ENCODE data around the gene COMMD7. TPM values are rescaled to one million over a fixed set of nuclear protein-coding genes. Genes with fewer than 3 reads are reported as not detected.

The COMMD7 gene
- total and polyA plus RNA-seq, 7 donors = 15.9 to 55.4 (median 41.0) TPM

DNA sequence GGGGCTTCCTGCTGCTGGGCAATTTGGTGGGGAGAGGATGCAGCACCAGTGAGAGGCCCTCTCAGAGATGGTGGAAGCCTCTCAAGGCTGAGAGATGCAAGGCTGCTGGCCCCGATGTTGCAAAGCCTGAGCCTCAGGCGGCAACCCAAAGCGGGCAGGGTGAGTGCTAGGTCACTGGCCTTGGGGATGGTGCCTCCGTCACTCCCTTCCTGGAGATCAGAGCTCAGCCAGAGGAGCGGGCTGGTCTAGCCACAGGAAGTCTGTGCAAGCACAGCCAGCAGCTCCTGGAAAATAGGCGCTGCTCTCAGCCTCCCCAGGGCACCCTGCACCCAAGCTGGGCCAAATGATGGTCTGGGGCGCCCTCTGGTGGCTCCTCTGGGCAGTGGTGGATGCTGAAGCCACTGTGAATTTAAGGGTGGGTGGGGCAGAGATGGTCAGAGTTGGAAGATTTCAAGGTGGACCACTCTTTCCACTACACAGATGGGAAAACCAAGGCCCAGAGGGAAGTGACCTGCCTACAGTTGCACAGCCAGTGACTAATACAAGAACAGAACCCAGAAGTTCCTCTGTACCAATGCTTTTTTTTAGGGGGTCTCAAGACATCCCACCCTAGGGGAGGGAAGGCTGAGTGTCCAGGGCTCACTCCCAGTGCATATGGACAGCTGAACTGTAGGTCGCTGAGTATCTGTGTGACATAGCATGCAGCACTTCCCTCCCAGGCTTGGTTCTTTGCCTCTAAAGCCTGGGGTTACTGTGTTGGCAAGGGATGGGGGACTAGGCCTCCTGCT lies 90.3 kb downstream of the COMMD7 start:
- WGBS, 3 donors = 1 to 9% (median 6%) methylated on average over 8 of the region's 8 CpGs
- DNase-seq = peak; percentile 80 to 89
- no peaks in the 10 kb centered on the region for H3K36me3 ChIP-seq (ENCODE audit: insufficient read depth in 1 of 2, low read depth in 1 of 2)
- H3K27me3 ChIP-seq (ENCODE audit: insufficient read depth in 3 of 3, low read length in 2 of 3) = no peaks in the 10 kb centered on the region
- no peaks in the 10 kb centered on the region for H3K9me3 ChIP-seq
- intact Hi-C loops (cut with DNase I) = loop anchor here (1.0 to 5.0 kb wide), 3 partner anchors 132 to 801 kb away; no protein-coding TSS in a partner anchor
- no peak overlapping the region for H3K4me3 ChIP-seq
- H3K27ac ChIP-seq = no peak overlapping the region
- H3K4me1 ChIP-seq = no peaks in the 10 kb centered on the region
- TF ChIP-seq, protein P1, sequence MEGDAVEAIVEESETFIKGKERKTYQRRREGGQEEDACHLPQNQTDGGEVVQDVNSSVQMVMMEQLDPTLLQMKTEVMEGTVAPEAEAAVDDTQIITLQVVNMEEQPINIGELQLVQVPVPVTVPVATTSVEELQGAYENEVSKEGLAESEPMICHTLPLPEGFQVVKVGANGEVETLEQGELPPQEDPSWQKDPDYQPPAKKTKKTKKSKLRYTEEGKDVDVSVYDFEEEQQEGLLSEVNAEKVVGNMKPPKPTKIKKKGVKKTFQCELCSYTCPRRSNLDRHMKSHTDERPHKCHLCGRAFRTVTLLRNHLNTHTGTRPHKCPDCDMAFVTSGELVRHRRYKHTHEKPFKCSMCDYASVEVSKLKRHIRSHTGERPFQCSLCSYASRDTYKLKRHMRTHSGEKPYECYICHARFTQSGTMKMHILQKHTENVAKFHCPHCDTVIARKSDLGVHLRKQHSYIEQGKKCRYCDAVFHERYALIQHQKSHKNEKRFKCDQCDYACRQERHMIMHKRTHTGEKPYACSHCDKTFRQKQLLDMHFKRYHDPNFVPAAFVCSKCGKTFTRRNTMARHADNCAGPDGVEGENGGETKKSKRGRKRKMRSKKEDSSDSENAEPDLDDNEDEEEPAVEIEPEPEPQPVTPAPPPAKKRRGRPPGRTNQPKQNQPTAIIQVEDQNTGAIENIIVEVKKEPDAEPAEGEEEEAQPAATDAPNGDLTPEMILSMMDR (IDR thresholded peaks at IDR 0.05) = peak; percentile 94
- peak; percentile 90 to 97 (median 96) for ATAC-seq

Other genes starting within 250 kb of the COMMD7 start
- gene NOL4L, start 158.1 kb downstream of the COMMD7 start, total RNA-seq = 1 to 10 TPM; 1.3 to 2.7 (median 2.3) TPM
- under 1 TPM; 0.61 to 0.89 (median 0.72) TPM for gene NOL4L, start 158.1 kb downstream of the COMMD7 start, polyA plus RNA-seq
- under 1 TPM in 1 of 4 donors, not detected in 3; 0.04 TPM for gene C20orf203, start 69.5 kb downstream of the COMMD7 start, total RNA-seq
- gene C20orf203, start 69.5 kb downstream of the COMMD7 start, polyA plus RNA-seq = not detected
- under 1 TPM; 0.08 to 0.64 (median 0.24) TPM for gene DNMT3B, start 18.9 kb upstream of the COMMD7 start, total RNA-seq
- gene DNMT3B, start 18.9 kb upstream of the COMMD7 start, polyA plus RNA-seq = under 1 TPM; 0.14 to 0.19 (median 0.17) TPM
- 10 to 100 TPM; 34.8 to 62.9 (median 54.7) TPM for gene MAPRE1, start 76.5 kb upstream of the COMMD7 start, total RNA-seq
- gene MAPRE1, start 76.5 kb upstream of the COMMD7 start, polyA plus RNA-seq = 10 to 100 TPM; 30.9 to 77.8 (median 51.5) TPM
- gene EFCAB8, start 115.5 kb upstream of the COMMD7 start, total RNA-seq = under 1 TPM in 1 of 4 donors, not detected in 3; 0.08 TPM
- under 1 TPM in 2 of 3 donors, not detected in 1; 0.03 to 0.04 TPM for gene EFCAB8, start 115.5 kb upstream of the COMMD7 start, polyA plus RNA-seq

Measured in psoas muscle (tissue), 8 donors.